ENCODE results near the gene ZNF771. TPM values are rescaled to one million over a fixed set of nuclear protein-coding genes. Genes with fewer than 3 reads are reported as not detected.
A peak's percentile ranks its signal among the peaks of the same experiment; 100 is the strongest.

ZNF771 gene
- total and polyA plus RNA-seq, 2 donors from 2014 or later = 7.8 to 14.8 TPM

DNA sequence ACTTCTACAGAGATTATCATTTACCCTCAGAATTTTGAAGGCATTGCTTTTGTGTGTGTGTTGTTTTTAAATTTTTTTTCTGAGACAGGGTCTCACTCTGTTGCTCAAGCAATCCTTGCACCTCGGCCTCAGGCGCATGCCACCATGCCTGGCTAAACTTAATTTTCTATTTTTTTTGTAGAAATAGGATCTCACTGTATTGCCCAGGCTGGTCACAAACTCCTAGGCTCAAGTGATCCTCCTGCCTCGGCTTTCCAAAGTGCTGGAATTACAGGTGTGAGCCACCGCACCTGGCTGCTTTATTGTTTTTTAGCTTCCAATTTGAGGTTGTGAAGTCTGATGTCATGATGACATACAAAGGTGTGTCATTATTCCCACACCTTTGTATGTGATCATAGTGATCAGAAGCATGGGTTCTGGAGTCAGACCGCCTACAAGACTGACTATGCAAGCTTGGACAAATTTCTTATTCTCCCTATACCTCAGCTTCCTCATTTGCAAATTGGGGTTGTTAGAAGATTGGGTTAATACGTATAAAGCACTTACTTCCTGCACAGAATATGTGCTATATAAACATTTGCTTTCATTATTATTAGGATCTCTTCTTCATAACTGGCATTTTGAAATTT lies 32.4 kb downstream of the ZNF771 start:
- Histone ChIP-seq H3K27me3 (ENCODE audit: control insufficient read depth, insufficient read depth, low read length) (no peaks in the 10 kb centered on the region), H3K9me3 (ENCODE audit: control insufficient read depth in 2 of 3, insufficient read depth in 1 of 3, low read length in 3 of 3) (peaks cover 0 to 9% (median 0%) of the 10 kb centered on the region in 3 donors), H3K9ac (ENCODE audit: low read length in 3 of 3) (no peak overlapping the region), H3K4me3 (ENCODE audit: low read length in 3 of 3) (no peak overlapping the region), H3K36me3 (ENCODE audit: control insufficient read depth in 2 of 3, insufficient read depth in 3 of 3, low read length in 3 of 3) (peaks cover 3 to 13% (median 4%) of the 10 kb centered on the region in 3 donors), H3K4me1 (ENCODE audit: control insufficient read depth in 2 of 3, insufficient read depth in 2 of 3, low read depth in 1 of 3, low read length in 3 of 3) (peaks cover 0 to 7% (median 0%) of the 10 kb centered on the region in 3 donors), H3K27ac (ENCODE audit: low read depth in 2 of 2, low read length in 2 of 2) (no peak overlapping the region)
- FAIRE-seq (no peak), DNase-seq (no peak)
- TF ChIP-seq, protein P1, sequence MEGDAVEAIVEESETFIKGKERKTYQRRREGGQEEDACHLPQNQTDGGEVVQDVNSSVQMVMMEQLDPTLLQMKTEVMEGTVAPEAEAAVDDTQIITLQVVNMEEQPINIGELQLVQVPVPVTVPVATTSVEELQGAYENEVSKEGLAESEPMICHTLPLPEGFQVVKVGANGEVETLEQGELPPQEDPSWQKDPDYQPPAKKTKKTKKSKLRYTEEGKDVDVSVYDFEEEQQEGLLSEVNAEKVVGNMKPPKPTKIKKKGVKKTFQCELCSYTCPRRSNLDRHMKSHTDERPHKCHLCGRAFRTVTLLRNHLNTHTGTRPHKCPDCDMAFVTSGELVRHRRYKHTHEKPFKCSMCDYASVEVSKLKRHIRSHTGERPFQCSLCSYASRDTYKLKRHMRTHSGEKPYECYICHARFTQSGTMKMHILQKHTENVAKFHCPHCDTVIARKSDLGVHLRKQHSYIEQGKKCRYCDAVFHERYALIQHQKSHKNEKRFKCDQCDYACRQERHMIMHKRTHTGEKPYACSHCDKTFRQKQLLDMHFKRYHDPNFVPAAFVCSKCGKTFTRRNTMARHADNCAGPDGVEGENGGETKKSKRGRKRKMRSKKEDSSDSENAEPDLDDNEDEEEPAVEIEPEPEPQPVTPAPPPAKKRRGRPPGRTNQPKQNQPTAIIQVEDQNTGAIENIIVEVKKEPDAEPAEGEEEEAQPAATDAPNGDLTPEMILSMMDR (IDR thresholded peaks at IDR 0.05; ENCODE audit: borderline replicate concordance, extremely low read depth, insufficient read depth) = no peak
- intact Hi-C loops (cut with DNase I) = no loop called here

DNA sequence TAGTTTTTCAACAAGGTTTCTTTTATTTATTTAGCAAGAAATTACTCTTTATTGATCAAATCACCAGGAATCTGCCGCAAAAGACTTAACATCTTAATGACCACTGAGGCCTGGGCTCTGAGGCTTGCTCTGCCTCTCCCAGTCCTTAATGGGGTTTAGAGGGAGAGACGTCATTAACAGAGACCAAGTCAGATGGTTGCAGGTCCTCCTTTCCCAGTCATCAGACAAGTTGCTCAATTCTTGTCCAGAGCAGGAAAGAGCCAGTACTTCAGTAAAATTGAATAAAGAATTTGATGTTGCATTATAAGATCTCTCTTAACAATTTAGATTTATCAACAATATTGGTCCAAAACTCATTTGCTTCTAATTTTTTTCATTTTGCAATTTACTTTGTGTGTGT lies 36.2 kb downstream of the ZNF771 start:
- Histone ChIP-seq H3K4me1 (ENCODE audit: control insufficient read depth in 2 of 3, insufficient read depth in 2 of 3, low read depth in 1 of 3, low read length in 3 of 3) (peaks cover 0 to 15% (median 8%) of the 10 kb centered on the region in 3 donors), H3K36me3 (ENCODE audit: control insufficient read depth in 2 of 3, insufficient read depth in 3 of 3, low read length in 3 of 3) (peaks cover 3 to 13% (median 4%) of the 10 kb centered on the region in 3 donors), H3K9ac (ENCODE audit: low read length in 3 of 3) (no peak overlapping the region), H3K27me3 (ENCODE audit: control insufficient read depth, insufficient read depth, low read length) (no peaks in the 10 kb centered on the region), H3K4me3 (ENCODE audit: low read length in 3 of 3) (peak overlapping the region in 1 of 3 donors; percentile 100), H3K27ac (ENCODE audit: low read depth in 2 of 2, low read length in 2 of 2) (no peak overlapping the region), H3K9me3 (ENCODE audit: control insufficient read depth in 2 of 3, insufficient read depth in 1 of 3, low read length in 3 of 3) (peaks cover 0 to 12% (median 0%) of the 10 kb centered on the region in 3 donors)
- TF ChIP-seq, protein P1 (IDR thresholded peaks at IDR 0.05; ENCODE audit: borderline replicate concordance, extremely low read depth, insufficient read depth) = no peak
- FAIRE-seq (no peak), DNase-seq (no peak)
- intact Hi-C loops (cut with DNase I) = no loop called here

DNA sequence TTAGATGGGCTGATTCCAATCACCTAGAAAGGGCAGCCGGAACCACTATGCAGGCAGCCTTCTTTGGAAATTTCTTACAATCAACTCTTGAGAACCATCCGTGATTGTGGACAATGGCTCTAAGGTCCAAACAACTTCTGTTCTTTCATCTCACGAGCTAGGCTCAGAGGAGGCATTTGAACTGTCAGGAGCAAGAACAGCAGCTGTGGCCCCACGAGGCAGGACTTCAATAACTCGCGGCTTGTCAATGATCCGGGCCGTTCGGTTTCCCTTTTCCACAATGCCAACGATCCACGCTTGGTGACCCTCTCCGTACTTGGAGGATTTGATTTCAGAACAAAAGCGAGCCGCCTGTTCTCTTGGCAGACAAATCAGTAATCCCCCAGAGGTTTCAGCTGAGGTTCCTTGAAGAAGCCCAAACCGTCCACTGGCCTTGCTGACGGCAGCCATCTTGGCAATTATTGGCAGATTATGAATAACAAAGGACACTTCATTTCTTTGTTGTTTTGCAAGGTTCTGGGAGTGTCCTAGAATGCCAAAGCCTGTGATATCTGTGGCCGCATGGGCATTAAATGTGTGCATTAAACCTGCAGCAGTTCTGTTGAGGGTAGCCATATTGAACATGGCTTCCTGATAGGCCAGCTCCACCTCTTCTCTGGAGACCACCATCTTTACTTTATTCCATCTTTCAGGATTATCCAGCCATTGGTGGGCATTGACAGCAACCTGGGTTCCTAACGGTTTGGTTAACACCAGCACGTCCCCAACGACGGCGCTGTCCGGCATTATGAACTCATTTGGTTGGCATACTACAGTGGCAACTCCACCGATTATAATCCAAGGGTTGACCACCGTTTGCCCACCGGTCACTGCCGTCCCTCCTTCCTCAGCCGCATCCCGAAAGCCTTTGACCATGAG lies 37.1 kb downstream of the ZNF771 start:
- Histone ChIP-seq H3K9ac (ENCODE audit: low read length in 3 of 3) (peak overlapping the region; percentile 78 to 96 (median 86)), H3K4me3 (ENCODE audit: low read length in 3 of 3) (peak overlapping the region; percentile 88 to 100 (median 96)), H3K27ac (ENCODE audit: low read depth in 2 of 2, low read length in 2 of 2) (peak overlapping the region; percentile 83 to 98), H3K27me3 (ENCODE audit: control insufficient read depth, insufficient read depth, low read length) (no peaks in the 10 kb centered on the region), H3K36me3 (ENCODE audit: control insufficient read depth in 2 of 3, insufficient read depth in 3 of 3, low read length in 3 of 3) (peaks cover 3 to 13% (median 4%) of the 10 kb centered on the region in 3 donors), H3K4me1 (ENCODE audit: control insufficient read depth in 2 of 3, insufficient read depth in 2 of 3, low read depth in 1 of 3, low read length in 3 of 3) (peaks cover 0 to 15% (median 8%) of the 10 kb centered on the region in 3 donors), H3K9me3 (ENCODE audit: control insufficient read depth in 2 of 3, insufficient read depth in 1 of 3, low read length in 3 of 3) (peaks cover 0 to 12% (median 0%) of the 10 kb centered on the region in 3 donors)
- TF ChIP-seq, protein P1 (IDR thresholded peaks at IDR 0.05; ENCODE audit: borderline replicate concordance, extremely low read depth, insufficient read depth) = no peak
- intact Hi-C loops (cut with DNase I) = no loop called here
- DNase-seq (no peak), FAIRE-seq (no peak)

All from kidney (tissue), 14 donors.